HCT116 (cell line): ENCODE data around the gene DUSP6. TPM values are rescaled to one million over a fixed set of nuclear protein-coding genes. Genes with fewer than 3 reads are reported as not detected.

Source experiments
- ATAC-seq: fragments of 200-7000 bp; cut with Tn5 transposase; 2 replicates; pipeline ENCODE4 v1.9.1; 2020; ENCODE audit warnings: mild to moderate bottlenecking, moderate library complexity
- BruUV-seq: library from RNA; stranded (reverse); fragments of 400-500 nt; replicated peaks from 2 replicates; lab custom pipeline; 2021; lab: Mats Ljungman, UMichigan
- CTCF ChIA-PET: fragments of 300-600 bp; sonication (Branson Sonifier 250); formaldehyde crosslinking; loops from one replicate; lab custom pipeline; 2021; ENCODE audit warnings: antibody characterized with exemption; lab: Charles Lee
- POLR2A ChIA-PET: fragments of 300-600, 350-600 bp; sonication (Branson Sonifier 250); formaldehyde crosslinking; loops from one replicate; lab custom pipeline; 2021; ENCODE audit warnings: antibody characterized with exemption; lab: Charles Lee
- RAD21 ChIA-PET, 2 experiments: fragments of 300-600 bp; sonication (Branson Sonifier 250); formaldehyde crosslinking; loops; one replicate each; lab custom pipeline; 2023; ENCODE audit warnings: low total read pairs in 2 of 2; ENCODE audit not compliant: uncharacterized antibody in 2 of 2, unreplicated experiment in 2 of 2, low non-redundant PET in 1 of 2; lab: Charles Lee
- DNase-seq: peaks from one replicate; pipeline ENCODE4 v3.0.0-alpha.2; 2010; ENCODE audit warnings: low read depth, low spot score
- H2AFZ ChIP-seq: fragments of 200-600 bp; shearing (Covaris generic), sonication (generic); 2 replicates; pipeline ENCODE4 v1.6.1; 2017; ENCODE audit warnings: low read depth, mixed run types, mixed read lengths, antibody characterized with exemption, low read length; ENCODE audit not compliant: poor library complexity, severe bottlenecking
- H3K27ac ChIP-seq: 2 replicates; pipeline ENCODE4 v1.5.1; 2012; ENCODE audit warnings: low read depth, low read length
- H3K27me3 ChIP-seq: fragments of 200-600 bp; sonication (generic); 2 replicates; pipeline ENCODE4 v1.6.1; 2016; ENCODE audit warnings: mixed run types, low read length, mixed read lengths; ENCODE audit not compliant: insufficient read depth
- H3K36me3 ChIP-seq, 2 experiments: fragments of 200-500 bp in 1 of 2; fragments of 200-600 bp in 1 of 2; sonication (Bioruptor generic) in 1 of 2; sonication (generic) in 1 of 2; 2 replicates each; pipeline versions ENCODE4 v1.5.1 to v1.6.1; 2014 to 2016; ENCODE audit warnings: low read length in 2 of 2, inconsistent platforms in 1 of 2, mixed read lengths in 1 of 2, mixed run types in 1 of 2; ENCODE audit not compliant: insufficient read depth in 2 of 2, control insufficient read depth in 1 of 2
- H3K4me1 ChIP-seq, 2 experiments: fragments of 200-600 bp in 1 of 2; sonication (generic) in 1 of 2; 2 replicates each; pipeline versions ENCODE4 v1.5.1 to v1.6.1; 2012 to 2017; ENCODE audit warnings: low read length in 2 of 2, inconsistent platforms in 1 of 2, mild to moderate bottlenecking in 1 of 2, mixed read lengths in 1 of 2, mixed run types in 1 of 2, moderate library complexity in 1 of 2; ENCODE audit not compliant: insufficient read depth in 2 of 2, control insufficient read depth in 1 of 2
- H3K4me2 ChIP-seq: fragments of 200-600 bp; sonication (generic); 2 replicates; pipeline ENCODE4 v1.6.1; 2017; ENCODE audit warnings: mixed run types, low read length, mixed read lengths
- H3K4me3 ChIP-seq, 2 experiments: fragments of 200-600 bp in 1 of 2; sonication (generic) in 1 of 2; replicated peaks in 1 of 2; 2 replicates each; pipeline ENCODE4 v1.5.1; 2011 to 2016; ENCODE audit warnings: low read length in 2 of 2, control low read depth in 1 of 2, low read depth in 1 of 2, mild to moderate bottlenecking in 1 of 2, mixed read lengths in 1 of 2, mixed run types in 1 of 2
- H3K79me2 ChIP-seq: fragments of 200-600 bp; sonication (generic); 2 replicates; pipeline ENCODE4 v1.6.1; 2017; ENCODE audit warnings: mild to moderate bottlenecking, mixed run types, low read length, moderate library complexity, mixed read lengths; ENCODE audit not compliant: insufficient read depth
- H3K9ac ChIP-seq: fragments of 200-600 bp; sonication (generic); 2 replicates; pipeline ENCODE4 v1.6.1; 2016; ENCODE audit warnings: low read length, mixed read lengths
- H3K9me2 ChIP-seq: fragments of 200-600 bp; sonication (generic), shearing (Covaris generic); 2 replicates; pipeline ENCODE4 v1.6.1; 2017; ENCODE audit warnings: mixed run types, mild to moderate bottlenecking, moderate library complexity; ENCODE audit not compliant: insufficient read depth
- H3K9me3 ChIP-seq, 2 experiments: fragments of 200-500 bp in 1 of 2; fragments of 200-600 bp in 1 of 2; sonication (Bioruptor generic) in 1 of 2; sonication (generic) in 1 of 2; 2 replicates each; pipeline ENCODE4 v1.6.1; 2014 to 2017; ENCODE audit warnings: low read length in 2 of 2, mixed read lengths in 2 of 2, inconsistent platforms in 1 of 2, low read depth in 1 of 2, mild to moderate bottlenecking in 1 of 2, mixed run types in 1 of 2, moderate library complexity in 1 of 2; ENCODE audit not compliant: control insufficient read depth in 1 of 2, insufficient read depth in 1 of 2
- H4K20me1 ChIP-seq: fragments of 200-600 bp; sonication (generic), shearing (Covaris generic); 2 replicates; pipeline ENCODE4 v1.6.1; 2017; ENCODE audit warnings: mixed run types, mild to moderate bottlenecking, moderate library complexity; ENCODE audit not compliant: insufficient read depth
- CBX3 ChIP-seq: IDR thresholded peaks from 2 replicates; pipeline ENCODE4 v1.6.1; 2012; ENCODE audit warnings: low read depth
- CEBPB ChIP-seq: IDR thresholded peaks from 2 replicates; pipeline ENCODE4 v1.6.1; 2012; ENCODE audit warnings: low read depth
- CTCF ChIP-seq, 3 experiments: fragments of 200-600 bp in 1 of 3; sonication (generic) in 1 of 3; IDR thresholded peaks in 2 of 3; conservative IDR thresholded peaks in 1 of 3; 2 replicates each; pipeline ENCODE4 v1.5.1; 2012 to 2017; ENCODE audit warnings: low read depth in 2 of 3, low read length in 2 of 3, antibody characterized with exemption in 1 of 3, borderline replicate concordance in 1 of 3, control low read depth in 1 of 3, mild to moderate bottlenecking in 1 of 3, mixed read lengths in 1 of 3, mixed run types in 1 of 3, moderate library complexity in 1 of 3; ENCODE audit not compliant: insufficient read depth in 1 of 3
- EGR1 ChIP-seq: IDR thresholded peaks from 2 replicates; pipeline ENCODE4 v1.6.1; 2012; ENCODE audit warnings: low read depth
- EZH2 ChIP-seq: fragments of 200-600 bp; sonication (generic); IDR thresholded peaks from 2 replicates; pipeline ENCODE4 v1.6.1; 2017; ENCODE audit warnings: antibody characterized with exemption, mixed run types
- EZH2phosphoT487 ChIP-seq: fragments of 200-600 bp; IDR thresholded peaks from 2 replicates; pipeline ENCODE4 v1.6.1; 2018; ENCODE audit warnings: antibody characterized with exemption, borderline replicate concordance
- JUND ChIP-seq: IDR thresholded peaks from 2 replicates; pipeline ENCODE4 v1.6.1; 2012
- MAX ChIP-seq: IDR thresholded peaks from 2 replicates; pipeline ENCODE4 v1.6.1; 2012
- POLR2A ChIP-seq: IDR thresholded peaks from 2 replicates; pipeline ENCODE4 v1.7.0; 2011; ENCODE audit warnings: borderline replicate concordance; ENCODE audit not compliant: insufficient read depth, insufficient read length; ENCODE audit errors: extremely low read depth
- RAD21 ChIP-seq: IDR thresholded peaks from 2 replicates; pipeline ENCODE4 v1.6.1; 2012; ENCODE audit warnings: low read depth, mild to moderate bottlenecking
- REST ChIP-seq: IDR thresholded peaks from 2 replicates; pipeline ENCODE4 v1.6.1; 2012; ENCODE audit warnings: low read depth
- SIN3A ChIP-seq: IDR thresholded peaks from 2 replicates; pipeline ENCODE4 v1.6.1; 2012; ENCODE audit warnings: low read depth
- TCF7L2 ChIP-seq: IDR thresholded peaks from 2 replicates; pipeline ENCODE4 v1.7.0; 2011; ENCODE audit warnings: borderline replicate concordance, inconsistent platforms; ENCODE audit not compliant: insufficient read depth, insufficient read length; ENCODE audit errors: extremely low read depth
- ZBTB33 ChIP-seq: IDR thresholded peaks from 2 replicates; pipeline ENCODE4 v1.6.1; 2011; ENCODE audit warnings: mild to moderate bottlenecking, low read length, moderate library complexity; ENCODE audit not compliant: insufficient replicate concordance; ENCODE audit errors: extremely low read depth
- ZNF274 ChIP-seq: fragments of 200-500 bp; sonication (Bioruptor generic); IDR thresholded peaks from 2 replicates; pipeline ENCODE4 v1.6.1; 2014; ENCODE audit warnings: mild to moderate bottlenecking, low read depth, low read length, inconsistent platforms
- intact Hi-C: fragments of 100-400 bp; cut with micrococcal nuclease; formaldehyde crosslinking; loops from 2 replicates; pipeline ENCODE4 v1.10.0; 2022
- total RNA-seq: library from RNA; stranded (reverse); gene quantifications from one replicate; pipeline ENCODE4 v1.2.1, GENCODE V29; 2021; ENCODE audit not compliant: unreplicated experiment

DUSP6 gene
- total RNA-seq, 1 experiment from 2014 or later: 219 TPM

- no peaks in the 10 kb centered on the region for H3K36me3 ChIP-seq
- intact Hi-C loops: no loop called here
Observed at GRCh38 chr12:89320735-89321134, 31.6 kb downstream of the DUSP6 start.

More at GRCh38 chr12:89320735-89321134, 31.6 kb downstream of the DUSP6 start:
- TF ChIP-seq EGR1: no peak
- no peak for TF ChIP-seq RAD21
- TF ChIP-seq EZH2phosphoT487: no peak
- TF ChIP-seq CEBPB: no peak
- no peak for TF ChIP-seq SIN3A
- no peak for TF ChIP-seq CBX3
- no peak for TF ChIP-seq EZH2
- TF ChIP-seq POLR2A: no peak
- no peak for TF ChIP-seq ZBTB33
- no peak for TF ChIP-seq MAX
- TF ChIP-seq REST: no peak
- no peak for TF ChIP-seq CTCF (IDR thresholded peaks at IDR 0.05 in 2 of 3, conservative IDR thresholded peaks at IDR 0.05 in 1 of 3; ENCODE audit: borderline replicate concordance in 1 of 3, insufficient read depth in 1 of 3, low read depth in 2 of 3, low read length in 2 of 3)
- TF ChIP-seq JUND: no peak
- TF ChIP-seq TCF7L2: no peak
- TF ChIP-seq ZNF274: no peak
- ATAC-seq (no peak), DNase-seq (no peak)
- Histone ChIP-seq H3K4me1 (no peaks in the 10 kb centered on the region), H3K9me2 (no peaks in the 10 kb centered on the region), H3K9me3 (no peaks in the 10 kb centered on the region), H4K20me1 (no peaks in the 10 kb centered on the region), H3K9ac (no peak overlapping the region), H3K79me2 (no peaks in the 10 kb centered on the region), H3K4me2 (no peak overlapping the region), H2AFZ (no peak overlapping the region), H3K27me3 (no peaks in the 10 kb centered on the region), H3K27ac (no peak overlapping the region), H3K4me3 (no peak overlapping the region)
- ChIA-PET CTCF (no interaction called here), POLR2A (no interaction called here), RAD21 (no interaction called here)
- BruUV-seq: no TSS peak
